Adrenal gland (tissue), 12 donors: ENCODE measurements around the gene SECISBP2. TPM values are rescaled to one million over a fixed set of nuclear protein-coding genes. Genes with fewer than 3 reads are reported as not detected.

Source experiments
- DNase-seq, 7 donors: peaks; one replicate each; pipeline ENCODE4 v3.0.0-alpha.2; 2019 to 2020
- H3K27ac ChIP-seq, 5 donors: fragments of 200-600 bp; sonication (generic) in 4 of 5; 1 replicate in 3 of 5; 2 replicates in 2 of 5; pipeline versions ENCODE4 v1.5.1 to v1.8.0; 2016 to 2020; ENCODE audit warnings: mild to moderate bottlenecking in 1 of 5
- H3K27me3 ChIP-seq: fragments of 200-600 bp; 2 replicates; pipeline ENCODE4 v1.8.0; 2021
- H3K36me3 ChIP-seq, 2 donors: fragments of 200-600 bp; replicated peaks in 1 of 2; 1 replicate in 1 of 2; 2 replicates in 1 of 2; pipeline versions ENCODE4 v1.5.1 to v1.8.0; 2018 to 2022
- H3K4me1 ChIP-seq, 2 donors: fragments of 200-600 bp; replicated peaks in 1 of 2; 1 replicate in 1 of 2; 2 replicates in 1 of 2; pipeline versions ENCODE4 v1.5.1 to v1.8.0; 2018 to 2021
- H3K4me3 ChIP-seq, 4 donors: fragments of 200-600 bp; sonication (generic) in 3 of 4; one replicate each; pipeline ENCODE4 v1.5.1; 2016 to 2018
- H3K9me3 ChIP-seq, 3 donors: fragments of 200-600 bp; sonication (generic) in 1 of 3; replicated peaks in 1 of 3; 1 replicate in 2 of 3; 2 replicates in 1 of 3; pipeline versions ENCODE4 v1.5.1 to v1.8.0; 2016 to 2021
- POLR2A ChIP-seq, 2 donors: fragments of 450-650 bp; IDR thresholded peaks; one replicate each; pipeline ENCODE4 v1.6.1; 2017; ENCODE audit warnings: antibody characterized with exemption in 2 of 2, mild to moderate bottlenecking in 2 of 2, moderate library complexity in 1 of 2
- WGBS, 4 donors: extraction: QIAGEN DNeasy Blood & Tissue Kit in 2 of 4; methylation state at CpG; one replicate each; pipeline versions ENCODE4 v1.1.5 to v1.1.7; 2013 to 2017; 5-methylcytosine and 5-hydroxymethylcytosine counted together
- intact Hi-C, 2 donors: fragments of 100-400 bp; cut with DNase I; formaldehyde crosslinking; loops; one replicate each; pipeline versions ENCODE4 v1.14.1 to v1.15.0; 2022 to 2023
- polyA plus RNA-seq, 3 donors: library from polyadenylated mRNA; stranded (reverse); fragments of 200-250 nt in 2 of 3; fragments of 350-450 nt in 1 of 3; fragmentation: Illumina TruSeq in 1 of 3; extraction: RNeasy Lipid Tissue Mini Kit (QIAGEN cat#74804) in 1 of 3; gene quantifications; one replicate each; pipeline ENCODE4 v1.2.3, GENCODE V29; 2013 to 2014
- total RNA-seq, 9 donors: library from RNA; depleted of rRNA in 4 of 9; stranded (reverse); fragments of >200 nt in 4 of 9; fragments of 120-200 nt in 1 of 9; fragmentation: NEBNext Ultra II Directional in 1 of 9; extraction: Animal tissue kit (Norgen Biotek cat#: 25700) in 1 of 9; gene quantifications; one replicate each; pipeline versions ENCODE4 v1.1.0 to v1.2.4, GENCODE V29; 2013 to 2023
- TF ChIP-seq, protein P1 (sequence below), 6 experiments: fragments of 450-650 bp in 4 of 6; fragments of 200-600 bp in 2 of 6; sonication (generic) in 1 of 6; IDR thresholded peaks; 1 replicate in 5 of 6; 2 replicates in 1 of 6; pipeline versions ENCODE4 v1.5.1 to v1.8.0; 2016 to 2021; ENCODE audit warnings: antibody characterized with exemption in 6 of 6, mild to moderate bottlenecking in 2 of 6, moderate library complexity in 1 of 6
- donor health status: healthy with polysubstance abuse.
- donor health status: Bipolar disorder and iron deficiency.
- donor health status: DM: yes; HTN: yes; CAD: no.
- donor health status: DM: no; HTN: no; CAD: no.
- donor health status: DM: no; HTN: no; CAD: no.
- donor health status: DM: yes; HTN: yes; CAD: no.

SECISBP2 gene
- total and polyA plus RNA-seq, 12 donors: 31.7 to 76.1 (median 46.8) TPM

DNA sequence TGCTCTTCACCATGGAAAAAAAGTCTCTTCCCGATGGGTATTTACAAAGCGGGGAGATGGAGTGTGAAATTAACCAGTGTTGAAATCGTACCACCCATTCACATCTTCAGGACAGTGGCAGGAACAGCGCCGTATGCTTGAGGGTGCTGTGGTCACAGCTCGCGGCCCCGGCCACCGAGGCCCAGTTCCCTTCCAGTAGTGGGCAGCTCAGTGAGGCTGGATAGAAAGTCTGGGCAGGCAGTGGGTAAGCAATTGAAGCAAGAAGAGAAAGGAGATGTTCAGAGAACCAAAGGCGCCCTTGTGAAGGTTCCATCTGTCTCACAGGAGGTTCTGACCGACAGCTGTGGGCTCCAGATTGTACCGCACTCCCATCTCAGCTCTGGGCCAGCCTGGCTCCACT is 59.1 kb downstream of the SECISBP2 start:
- Histone ChIP-seq H3K4me1 (no peaks in the 10 kb centered on the region), H3K9me3 (no peaks in the 10 kb centered on the region), H3K4me3 (no peak overlapping the region), H3K36me3 (peaks cover 0 to 23% of the 10 kb centered on the region in 2 donors), H3K27me3 (no peaks in the 10 kb centered on the region), H3K27ac (no peak overlapping the region)
- DNase-seq: no peak
- no peak for TF ChIP-seq POLR2A (IDR thresholded peaks at IDR 0.05)
- TF ChIP-seq, protein P1, sequence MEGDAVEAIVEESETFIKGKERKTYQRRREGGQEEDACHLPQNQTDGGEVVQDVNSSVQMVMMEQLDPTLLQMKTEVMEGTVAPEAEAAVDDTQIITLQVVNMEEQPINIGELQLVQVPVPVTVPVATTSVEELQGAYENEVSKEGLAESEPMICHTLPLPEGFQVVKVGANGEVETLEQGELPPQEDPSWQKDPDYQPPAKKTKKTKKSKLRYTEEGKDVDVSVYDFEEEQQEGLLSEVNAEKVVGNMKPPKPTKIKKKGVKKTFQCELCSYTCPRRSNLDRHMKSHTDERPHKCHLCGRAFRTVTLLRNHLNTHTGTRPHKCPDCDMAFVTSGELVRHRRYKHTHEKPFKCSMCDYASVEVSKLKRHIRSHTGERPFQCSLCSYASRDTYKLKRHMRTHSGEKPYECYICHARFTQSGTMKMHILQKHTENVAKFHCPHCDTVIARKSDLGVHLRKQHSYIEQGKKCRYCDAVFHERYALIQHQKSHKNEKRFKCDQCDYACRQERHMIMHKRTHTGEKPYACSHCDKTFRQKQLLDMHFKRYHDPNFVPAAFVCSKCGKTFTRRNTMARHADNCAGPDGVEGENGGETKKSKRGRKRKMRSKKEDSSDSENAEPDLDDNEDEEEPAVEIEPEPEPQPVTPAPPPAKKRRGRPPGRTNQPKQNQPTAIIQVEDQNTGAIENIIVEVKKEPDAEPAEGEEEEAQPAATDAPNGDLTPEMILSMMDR (IDR thresholded peaks at IDR 0.05): no peak
- intact Hi-C loops: no loop called here
- 91 to 95% (median 93%) methylated on average over 12 of the region's 12 CpGs for WGBS, 4 donors

DNA sequence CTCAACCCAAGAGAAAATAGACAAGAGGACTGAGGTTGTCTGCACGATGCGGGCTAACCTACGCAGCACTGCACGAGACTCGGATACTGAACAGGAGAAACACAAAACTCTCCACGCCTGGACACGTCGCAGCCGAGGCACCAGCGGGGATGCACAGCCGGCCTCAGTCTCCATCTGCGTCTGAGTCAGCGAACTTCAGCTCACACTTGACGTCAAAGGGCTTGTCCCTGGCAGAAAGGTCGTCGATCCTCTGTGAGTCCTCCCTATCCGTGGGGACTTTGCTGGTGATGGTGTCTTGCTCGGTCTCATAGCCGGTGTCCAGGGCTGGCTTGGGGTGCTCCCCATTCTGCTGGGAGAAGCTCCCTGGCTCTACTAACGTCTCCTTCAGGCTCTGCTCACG is 60.2 kb downstream of the SECISBP2 start:
- intact Hi-C loops: no loop called here
- TF ChIP-seq POLR2A (IDR thresholded peaks at IDR 0.05): no peak
- TF ChIP-seq, protein P1 (IDR thresholded peaks at IDR 0.05): no peak
- WGBS, 4 donors: 94 to 95% (median 94%) methylated on average over 21 of the region's 21 CpGs
- DNase-seq: no peak
- Histone ChIP-seq H3K4me3 (no peak overlapping the region), H3K9me3 (no peaks in the 10 kb centered on the region), H3K36me3 (peaks cover 0 to 27% of the 10 kb centered on the region in 2 donors), H3K27me3 (no peaks in the 10 kb centered on the region), H3K27ac (no peak overlapping the region), H3K4me1 (no peaks in the 10 kb centered on the region)

DNA sequence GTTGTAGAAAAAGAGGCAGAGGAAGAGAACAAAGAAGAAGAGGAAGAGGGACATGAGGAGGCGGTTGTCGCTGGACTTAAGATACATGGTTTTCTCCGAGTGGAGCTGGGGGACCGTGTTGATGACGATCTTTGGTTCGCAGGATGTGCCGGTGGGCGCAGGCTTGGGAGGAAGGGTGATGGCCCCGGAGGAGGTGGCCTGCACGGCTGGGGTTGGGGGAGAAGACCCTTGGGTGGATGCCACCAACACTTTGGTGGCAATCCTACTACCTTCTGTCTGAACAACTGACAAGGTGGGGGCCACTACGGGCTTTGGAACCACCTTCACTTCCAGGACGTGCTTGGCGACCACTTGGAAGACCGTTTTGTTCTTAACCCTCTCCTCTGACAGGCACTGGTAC is 60.7 kb downstream of the SECISBP2 start:
- no peak overlapping the region for H3K27ac ChIP-seq
- 94 to 97% (median 96%) methylated on average over 12 to 14 of the region's 14 CpGs for WGBS, 4 donors
- peaks cover 0 to 27% of the 10 kb centered on the region in 2 donors for H3K36me3 ChIP-seq
- H3K4me3 ChIP-seq: no peak overlapping the region
- H3K27me3 ChIP-seq: no peaks in the 10 kb centered on the region
- H3K4me1 ChIP-seq: no peaks in the 10 kb centered on the region
- intact Hi-C loops: no loop called here
- H3K9me3 ChIP-seq: no peaks in the 10 kb centered on the region
- DNase-seq: no peak
- TF ChIP-seq POLR2A (IDR thresholded peaks at IDR 0.05): no peak
- TF ChIP-seq, protein P1 (IDR thresholded peaks at IDR 0.05): no peak

DNA sequence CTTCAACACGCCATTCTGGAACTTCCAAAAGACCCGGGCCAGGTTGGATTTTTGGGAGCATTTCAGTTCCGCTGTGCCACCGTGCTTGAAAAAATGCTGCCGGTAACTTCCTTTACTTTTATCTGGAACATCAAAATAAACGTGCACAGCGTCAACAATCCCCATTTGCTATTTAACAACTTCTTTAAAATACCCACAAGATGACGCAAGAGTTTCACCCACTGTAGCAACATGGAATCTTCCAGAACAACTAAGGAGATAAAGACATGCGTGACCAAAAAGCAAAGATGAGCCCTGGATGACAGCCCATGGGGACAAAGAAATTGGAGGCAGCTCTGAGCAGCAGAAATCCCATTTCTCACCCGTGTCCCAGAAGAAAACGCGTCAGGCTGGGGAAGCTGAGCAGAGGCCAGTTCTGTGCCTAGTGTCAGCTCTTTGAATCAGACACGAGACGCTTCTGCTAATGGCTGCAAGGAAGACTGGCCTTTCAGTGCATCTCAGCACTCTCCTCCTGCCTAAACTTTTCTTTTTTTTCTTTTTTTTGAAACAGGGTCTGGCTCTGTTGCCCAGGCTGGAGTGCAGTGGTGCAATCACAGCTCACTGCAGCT is 61.3 kb downstream of the SECISBP2 start:
- H3K36me3 ChIP-seq: peaks cover 0 to 32% of the 10 kb centered on the region in 2 donors
- 82 to 89% (median 83%) methylated on average over 14 of the region's 14 CpGs for WGBS, 4 donors
- intact Hi-C loops: loop anchor here in 1 of 2 donors (10.0 kb wide), 1 partner anchor 165 kb away; no protein-coding TSS in a partner anchor

More for the DNA sequence above, 61.3 kb downstream of the SECISBP2 start:
- no peaks in the 10 kb centered on the region for H3K4me1 ChIP-seq
- no peaks in the 10 kb centered on the region for H3K27me3 ChIP-seq
- no peak for DNase-seq
- no peak overlapping the region for H3K27ac ChIP-seq
- no peaks in the 10 kb centered on the region for H3K9me3 ChIP-seq
- TF ChIP-seq, protein P1 (IDR thresholded peaks at IDR 0.05): no peak
- TF ChIP-seq POLR2A (IDR thresholded peaks at IDR 0.05): no peak
- no peak overlapping the region for H3K4me3 ChIP-seq
